Measurements from ENCODE around the gene CRPPA.
"Not testable (repeated sequence)": the region's sequence is repeated elsewhere in the genome, so short reads cannot be mapped to it uniquely, and the experiment has no call there.

The CRPPA gene

DNA sequence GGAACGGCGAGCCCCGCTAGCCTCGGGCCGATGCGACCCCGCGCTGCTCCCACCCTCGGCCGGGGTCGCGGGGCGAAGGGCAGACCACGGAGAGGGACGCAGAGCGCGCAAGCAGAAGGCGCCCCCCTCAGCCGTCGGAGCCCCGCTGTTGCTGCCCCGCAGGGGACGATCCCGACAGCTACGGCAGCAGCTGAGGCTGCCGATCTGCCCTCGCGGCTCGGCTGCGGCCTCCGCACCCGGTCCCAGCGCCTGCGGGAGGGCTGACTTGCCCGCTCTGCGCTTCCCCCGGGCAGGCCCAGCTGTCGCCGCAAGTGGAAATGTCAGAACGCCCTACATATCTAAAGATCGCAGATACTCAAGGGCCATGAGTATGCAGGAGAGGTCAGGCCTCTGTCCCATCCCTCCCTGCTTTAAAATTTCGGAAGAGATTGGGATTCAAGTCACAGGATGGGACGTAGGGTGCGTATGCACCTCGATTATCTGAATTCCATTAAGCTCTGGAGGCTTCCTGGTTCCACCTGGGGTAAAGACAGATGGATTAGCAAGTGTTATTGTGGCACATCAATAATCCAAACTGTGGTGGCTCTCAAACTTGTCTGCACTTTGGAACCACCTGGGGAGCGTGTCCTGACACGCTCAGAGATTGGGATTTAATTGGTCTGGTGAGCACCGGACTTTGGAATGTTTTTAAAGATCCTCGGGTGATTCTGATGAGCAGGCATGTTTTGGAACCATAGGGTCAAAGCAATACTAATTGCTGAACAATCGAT is at the start of gene CRPPA:
CRPPA (minus strand) TSS at position 206 of the 770 bp plus-strand sequence. CDS start 216 bp downstream, outside the sequence.
- H3K27me3 ChIP-seq (ENCODE audit: insufficient read depth, low read length), result peaks cover 32% of the 10 kb centered on the region
- H3K4me1 ChIP-seq (ENCODE audit: insufficient read depth, low read length), result peaks cover 6% of the 10 kb centered on the region; the same call in 1 of the 2 replicates
- H3K9ac ChIP-seq (ENCODE audit: low read depth, low read length), result peak within 1 kb of the TSS; percentile 77
- H3K36me3 ChIP-seq (ENCODE audit: insufficient read depth, low read depth, low read length), result no peaks in the 10 kb centered on the region
- no peaks in the 10 kb centered on the region for H3K9me3 ChIP-seq (ENCODE audit: insufficient read depth, low read depth, low read length)
- H3K27ac ChIP-seq (ENCODE audit: low read length), result no peak within 1 kb of the TSS
- H3K4me3 ChIP-seq (ENCODE audit: low read length), result peak within 1 kb of the TSS; percentile 84

DNA sequence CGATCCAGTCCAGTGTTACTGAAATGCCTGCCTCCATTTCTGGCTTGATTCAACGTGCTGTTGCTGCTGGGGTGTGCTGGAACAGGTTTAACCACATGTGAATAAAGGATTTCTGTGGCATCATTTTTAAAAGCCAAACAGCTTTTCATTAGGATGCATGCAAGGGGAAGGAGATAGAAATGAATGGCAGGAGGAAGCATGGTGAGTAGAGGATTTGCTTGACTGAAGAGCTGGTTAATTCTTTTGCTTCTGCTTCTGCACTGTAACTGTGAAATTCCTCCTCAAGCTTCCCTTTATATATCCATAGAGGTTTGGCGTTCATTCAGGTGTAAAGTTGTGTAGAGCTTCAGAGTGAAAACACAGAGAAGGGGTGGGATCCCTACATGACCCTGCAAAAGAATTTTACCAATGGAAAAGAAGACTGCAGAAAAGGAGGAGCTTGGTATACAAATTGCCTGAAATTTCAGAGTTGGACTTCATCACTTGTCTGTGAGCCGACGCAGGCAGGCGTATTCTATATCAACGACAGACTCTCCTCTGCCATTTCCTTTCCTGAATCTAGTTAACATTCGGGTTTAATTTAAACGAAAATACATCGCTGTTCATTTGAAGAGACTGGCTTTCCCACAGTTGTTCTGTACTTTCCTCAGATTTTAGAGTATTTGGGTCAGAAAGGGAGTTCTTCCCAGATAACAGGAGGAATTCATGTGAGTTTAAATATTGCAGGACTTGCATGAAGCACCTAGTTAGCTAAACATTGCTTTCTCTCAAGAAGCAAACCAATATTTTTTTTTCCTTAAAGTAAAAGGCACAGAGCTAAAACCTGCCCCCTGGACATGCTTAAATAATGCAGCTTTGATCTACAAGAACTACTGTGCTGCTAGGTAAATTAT is 44.4 kb upstream of the CRPPA start, which contains the start of gene SOSTDC1:
SOSTDC1 (minus strand) TSS at position 270 of the 893 bp plus-strand sequence; CDS start at position 200, 70 bp downstream.
- Histone ChIP-seq H3K27me3 (ENCODE audit: insufficient read depth, low read length) (no peaks in the 10 kb centered on the region), H3K4me3 (ENCODE audit: low read length) (peak within 1 kb of the TSS; percentile 35), H3K36me3 (ENCODE audit: insufficient read depth, low read depth, low read length) (no peaks in the 10 kb centered on the region), H3K9me3 (ENCODE audit: insufficient read depth, low read depth, low read length) (no peaks in the 10 kb centered on the region), H3K27ac (ENCODE audit: low read length) (no peak within 1 kb of the TSS), H3K9ac (ENCODE audit: low read depth, low read length) (peak within 1 kb of the TSS; percentile 19; the same call in 1 of the 2 replicates), H3K4me1 (ENCODE audit: insufficient read depth, low read length) (peaks cover 31% of the 10 kb centered on the region; the same call in 1 of the 2 replicates)

DNA sequence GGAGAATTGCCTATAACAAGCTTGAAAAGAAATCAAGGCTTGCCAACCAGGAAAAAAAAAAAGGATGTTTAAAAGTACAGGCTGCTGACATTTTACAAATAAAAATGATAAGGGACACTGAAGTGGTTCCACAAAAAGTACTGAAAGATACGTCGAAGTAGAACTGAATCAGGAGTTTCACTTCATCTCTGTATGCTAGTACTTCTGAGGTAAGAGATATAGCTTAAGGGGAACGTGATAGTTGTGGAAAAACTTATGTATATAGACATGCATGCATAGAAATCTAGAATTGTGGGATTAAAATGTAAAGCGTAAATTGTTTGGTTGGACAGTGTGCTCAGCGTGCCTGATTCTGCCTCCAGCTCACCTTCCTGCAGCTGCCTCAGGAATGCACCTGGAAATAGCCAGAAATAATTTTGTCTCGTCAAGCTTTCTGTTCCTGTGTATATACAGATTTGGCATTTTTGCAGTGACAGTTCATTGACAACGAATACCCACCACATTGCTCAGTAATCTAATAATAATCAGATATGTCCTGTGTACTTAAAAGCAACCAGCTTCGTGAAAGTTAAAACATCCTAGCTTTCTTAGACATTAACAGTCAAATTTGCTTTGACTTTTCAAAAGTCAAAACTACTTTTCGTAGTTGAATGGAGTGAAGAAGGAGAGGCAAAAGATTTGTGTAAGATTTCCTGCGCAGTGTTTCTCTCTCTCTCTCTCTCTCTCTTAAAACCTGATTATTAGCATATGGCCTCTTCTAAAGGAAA is 42.8 kb upstream of the CRPPA start:
- H3K27me3 ChIP-seq (ENCODE audit: insufficient read depth, low read length), result no peaks in the 10 kb centered on the region
- H3K9me3 ChIP-seq (ENCODE audit: insufficient read depth, low read depth, low read length), result no peaks in the 10 kb centered on the region
- H3K27ac ChIP-seq (ENCODE audit: low read length), result no peak overlapping the region
- peaks cover 31% of the 10 kb centered on the region; the same call in 1 of the 2 replicates for H3K4me1 ChIP-seq (ENCODE audit: insufficient read depth, low read length)
- peak overlapping the region; percentile 18; the same call in 1 of the 2 replicates for H3K4me3 ChIP-seq (ENCODE audit: low read length)
- no peaks in the 10 kb centered on the region for H3K36me3 ChIP-seq (ENCODE audit: insufficient read depth, low read depth, low read length)
- no peak overlapping the region for H3K9ac ChIP-seq (ENCODE audit: low read depth, low read length)

DNA sequence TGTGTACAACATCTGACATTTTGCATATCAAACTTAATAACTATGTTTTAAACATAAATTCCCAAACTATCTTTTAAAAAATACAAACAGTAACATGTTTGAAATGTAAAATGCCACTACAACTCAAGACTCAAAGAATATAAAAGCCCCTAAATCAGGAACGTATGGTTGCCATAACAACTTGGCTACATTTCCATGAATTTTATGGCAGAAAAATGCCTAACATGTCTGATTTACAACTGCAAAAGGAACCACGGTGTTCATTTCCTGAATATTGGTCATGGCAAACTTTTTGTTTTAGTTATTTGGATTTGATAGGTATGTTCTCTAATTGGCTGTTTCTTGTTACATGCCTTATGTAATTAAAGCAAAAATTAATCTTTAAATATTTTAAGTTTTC is 42.2 kb upstream of the CRPPA start:
- peaks cover 31% of the 10 kb centered on the region; the same call in 1 of the 2 replicates for H3K4me1 ChIP-seq (ENCODE audit: insufficient read depth, low read length)
- H3K4me3 ChIP-seq (ENCODE audit: low read length), result no peak overlapping the region
- no peak overlapping the region for H3K9ac ChIP-seq (ENCODE audit: low read depth, low read length)
- no peak overlapping the region for H3K27ac ChIP-seq (ENCODE audit: low read length)
- H3K27me3 ChIP-seq (ENCODE audit: insufficient read depth, low read length), result no peaks in the 10 kb centered on the region
- no peaks in the 10 kb centered on the region for H3K9me3 ChIP-seq (ENCODE audit: insufficient read depth, low read depth, low read length)
- H3K36me3 ChIP-seq (ENCODE audit: insufficient read depth, low read depth, low read length), result no peaks in the 10 kb centered on the region

DNA sequence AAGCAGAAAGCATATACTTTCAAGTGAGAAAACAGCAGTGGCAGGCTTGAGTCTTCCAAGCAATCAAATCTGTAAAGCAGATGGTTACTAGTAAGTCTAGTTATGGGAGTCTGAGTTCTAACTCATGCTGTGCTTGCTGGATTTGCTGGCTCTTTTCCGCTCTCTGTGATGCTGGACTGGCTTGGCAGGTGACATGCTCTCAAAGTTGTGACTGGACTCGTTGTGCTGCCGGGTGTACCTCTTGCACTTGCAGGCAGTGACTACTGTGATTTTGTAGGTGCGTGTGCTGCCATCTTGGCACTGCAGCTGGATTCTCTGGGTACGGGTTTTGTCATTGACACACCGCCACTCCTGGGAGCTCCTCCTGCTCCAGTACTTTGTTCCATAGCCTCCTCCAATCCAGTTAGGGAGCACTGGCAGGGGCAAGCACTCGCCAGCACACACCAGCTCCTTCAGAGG is 41.1 kb upstream of the CRPPA start:
- Histone ChIP-seq H3K4me1 (ENCODE audit: insufficient read depth, low read length) (peaks cover 31% of the 10 kb centered on the region; the same call in 1 of the 2 replicates), H3K9ac (ENCODE audit: low read depth, low read length) (no peak overlapping the region), H3K27ac (ENCODE audit: low read length) (no peak overlapping the region), H3K4me3 (ENCODE audit: low read length) (no peak overlapping the region), H3K36me3 (ENCODE audit: insufficient read depth, low read depth, low read length) (no peaks in the 10 kb centered on the region), H3K9me3 (ENCODE audit: insufficient read depth, low read depth, low read length) (no peaks in the 10 kb centered on the region), H3K27me3 (ENCODE audit: insufficient read depth, low read length) (no peaks in the 10 kb centered on the region)

DNA sequence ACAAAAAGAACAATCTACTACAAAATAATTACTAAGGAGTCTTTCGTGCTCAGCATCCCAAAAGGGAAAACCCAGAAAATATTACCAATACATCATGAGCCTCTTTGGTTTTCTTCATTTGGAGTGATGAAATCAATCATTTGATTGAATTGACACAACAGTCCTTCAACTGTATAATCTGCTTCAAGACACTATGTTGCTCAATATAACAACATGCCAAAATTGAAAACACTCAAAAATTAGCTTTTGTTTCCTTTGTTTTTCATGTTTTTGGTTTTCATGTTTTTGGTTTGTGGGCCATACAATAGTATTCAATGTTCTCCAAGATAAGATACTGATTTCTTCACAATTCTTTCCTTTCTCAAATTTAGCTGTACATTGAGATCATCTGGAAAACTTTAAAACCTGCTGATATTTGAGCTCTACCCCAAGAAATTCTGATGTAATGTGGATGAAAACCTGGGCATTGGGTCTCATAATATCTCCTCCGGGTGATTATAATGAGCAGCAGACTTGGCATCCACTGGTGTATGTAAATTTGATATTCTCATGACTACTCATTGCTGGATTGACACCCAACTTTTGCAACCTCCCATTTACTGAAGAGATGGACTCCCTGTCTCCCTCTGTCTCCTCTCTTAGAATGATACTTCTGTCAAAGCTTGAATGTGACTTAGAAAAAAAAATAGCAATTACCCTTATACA is 39.6 kb upstream of the CRPPA start:
- H3K4me3 ChIP-seq (ENCODE audit: low read length), result no peak overlapping the region
- H3K4me1 ChIP-seq (ENCODE audit: insufficient read depth, low read length), result peaks cover 28% of the 10 kb centered on the region; the same call in 1 of the 2 replicates
- no peak overlapping the region for H3K9ac ChIP-seq (ENCODE audit: low read depth, low read length)
- H3K9me3 ChIP-seq (ENCODE audit: insufficient read depth, low read depth, low read length), result no peaks in the 10 kb centered on the region
- H3K27ac ChIP-seq (ENCODE audit: low read length), result no peak overlapping the region
- no peaks in the 10 kb centered on the region for H3K27me3 ChIP-seq (ENCODE audit: insufficient read depth, low read length)
- H3K36me3 ChIP-seq (ENCODE audit: insufficient read depth, low read depth, low read length), result no peaks in the 10 kb centered on the region

DNA sequence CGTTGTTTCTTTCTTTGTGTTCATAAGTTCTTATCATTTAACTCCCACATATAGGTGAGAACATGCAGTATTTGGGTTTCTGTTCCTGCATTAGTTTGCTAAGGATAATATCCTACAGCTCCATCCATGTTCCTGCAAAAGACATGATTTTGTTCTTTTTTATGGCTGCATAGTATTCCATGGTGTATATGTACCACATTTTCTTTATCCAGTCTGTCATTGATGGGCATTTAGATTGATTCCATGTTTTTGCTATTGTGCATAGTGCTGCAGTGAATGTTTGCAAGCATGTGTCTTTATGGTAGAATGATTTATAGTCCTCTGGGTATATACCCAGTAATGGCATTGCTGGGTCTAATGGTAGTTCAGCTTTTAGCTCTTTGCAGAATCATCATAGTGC is 35.0 kb upstream of the CRPPA start:
- not testable (repeated sequence) for H3K4me3 ChIP-seq (ENCODE audit: low read length); H3K9ac ChIP-seq (ENCODE audit: low read depth, low read length); H3K36me3 ChIP-seq (ENCODE audit: insufficient read depth, low read depth, low read length); H3K27ac ChIP-seq (ENCODE audit: low read length); H3K27me3 ChIP-seq (ENCODE audit: insufficient read depth, low read length); H3K9me3 ChIP-seq (ENCODE audit: insufficient read depth, low read depth, low read length); H3K4me1 ChIP-seq (ENCODE audit: insufficient read depth, low read length)

DNA sequence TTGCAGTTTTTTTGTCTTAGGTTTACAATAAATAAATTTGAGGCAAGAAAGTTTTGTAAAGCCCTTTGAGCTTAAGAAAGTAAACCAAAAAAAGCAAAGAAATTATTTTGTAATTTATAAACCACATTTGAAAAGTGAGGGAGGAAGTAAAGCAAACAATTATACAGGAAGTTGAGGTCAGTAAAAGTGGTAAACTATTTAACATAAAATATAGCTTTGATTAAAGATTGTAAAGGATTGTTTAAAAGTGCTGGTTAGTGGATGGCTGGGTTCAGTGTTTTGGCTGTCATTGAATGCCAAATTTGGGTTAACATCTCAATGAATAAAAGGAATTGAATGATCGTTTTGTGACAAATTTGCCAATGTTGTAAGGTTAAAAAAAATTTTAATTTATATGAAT is 34.3 kb upstream of the CRPPA start:
- no peaks in the 10 kb centered on the region for H3K9me3 ChIP-seq (ENCODE audit: insufficient read depth, low read depth, low read length)

DNA sequence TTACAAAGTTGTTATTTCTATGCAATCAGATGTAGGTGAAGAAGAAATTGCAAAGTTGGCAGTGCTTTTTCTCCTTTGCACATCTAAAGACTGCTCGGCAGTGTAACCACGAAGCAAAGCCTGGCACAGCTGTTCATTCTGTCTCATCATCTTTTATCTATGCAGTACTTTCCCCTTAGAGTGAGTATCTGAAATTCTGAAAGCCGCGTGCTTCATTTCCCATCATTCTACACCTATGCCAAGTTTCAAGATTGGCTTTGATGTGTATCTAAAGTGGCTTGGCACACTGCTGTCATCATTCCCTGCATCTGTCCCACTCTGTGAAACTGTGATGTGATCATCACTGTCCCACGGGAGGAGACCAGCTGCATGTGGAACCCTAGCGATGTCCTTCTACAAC is 29.0 kb upstream of the CRPPA start:
- Histone ChIP-seq H3K27ac (ENCODE audit: low read length) (no peak overlapping the region), H3K9me3 (ENCODE audit: insufficient read depth, low read depth, low read length) (no peaks in the 10 kb centered on the region), H3K36me3 (ENCODE audit: insufficient read depth, low read depth, low read length) (no peaks in the 10 kb centered on the region), H3K4me1 (ENCODE audit: insufficient read depth, low read length) (no peaks in the 10 kb centered on the region), H3K9ac (ENCODE audit: low read depth, low read length) (no peak overlapping the region), H3K4me3 (ENCODE audit: low read length) (no peak overlapping the region), H3K27me3 (ENCODE audit: insufficient read depth, low read length) (no peaks in the 10 kb centered on the region)

More for the DNA sequence above, 34.3 kb upstream of the CRPPA start:
- no peak overlapping the region for H3K27ac ChIP-seq (ENCODE audit: low read length)
- H3K4me1 ChIP-seq (ENCODE audit: insufficient read depth, low read length), result no peaks in the 10 kb centered on the region
- H3K4me3 ChIP-seq (ENCODE audit: low read length), result no peak overlapping the region
- no peaks in the 10 kb centered on the region for H3K27me3 ChIP-seq (ENCODE audit: insufficient read depth, low read length)
- H3K9ac ChIP-seq (ENCODE audit: low read depth, low read length), result no peak overlapping the region
- H3K36me3 ChIP-seq (ENCODE audit: insufficient read depth, low read depth, low read length), result no peaks in the 10 kb centered on the region

DNA sequence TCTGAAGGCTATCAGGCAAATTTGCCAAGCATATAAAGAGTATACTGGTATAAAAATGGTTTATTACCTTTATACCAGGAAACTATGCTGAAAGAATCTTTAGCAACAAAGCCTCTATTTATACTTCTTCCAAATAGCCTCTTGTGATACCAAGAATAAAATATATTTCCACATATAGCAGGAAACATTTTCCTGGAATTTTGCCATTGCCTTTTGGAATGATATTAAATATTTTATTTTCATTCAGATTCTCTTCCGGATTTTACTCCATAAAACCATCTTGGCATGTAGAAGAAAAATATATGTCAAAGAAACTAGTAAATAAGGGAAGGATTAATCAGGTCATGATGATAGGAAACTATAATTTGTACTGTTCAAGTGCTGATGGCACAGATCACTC is 26.5 kb upstream of the CRPPA start:
- Histone ChIP-seq H3K9ac (ENCODE audit: low read depth, low read length) (no peak overlapping the region), H3K4me3 (ENCODE audit: low read length) (no peak overlapping the region), H3K4me1 (ENCODE audit: insufficient read depth, low read length) (no peaks in the 10 kb centered on the region), H3K27me3 (ENCODE audit: insufficient read depth, low read length) (no peaks in the 10 kb centered on the region), H3K36me3 (ENCODE audit: insufficient read depth, low read depth, low read length) (no peaks in the 10 kb centered on the region), H3K9me3 (ENCODE audit: insufficient read depth, low read depth, low read length) (no peaks in the 10 kb centered on the region), H3K27ac (ENCODE audit: low read length) (no peak overlapping the region)

DNA sequence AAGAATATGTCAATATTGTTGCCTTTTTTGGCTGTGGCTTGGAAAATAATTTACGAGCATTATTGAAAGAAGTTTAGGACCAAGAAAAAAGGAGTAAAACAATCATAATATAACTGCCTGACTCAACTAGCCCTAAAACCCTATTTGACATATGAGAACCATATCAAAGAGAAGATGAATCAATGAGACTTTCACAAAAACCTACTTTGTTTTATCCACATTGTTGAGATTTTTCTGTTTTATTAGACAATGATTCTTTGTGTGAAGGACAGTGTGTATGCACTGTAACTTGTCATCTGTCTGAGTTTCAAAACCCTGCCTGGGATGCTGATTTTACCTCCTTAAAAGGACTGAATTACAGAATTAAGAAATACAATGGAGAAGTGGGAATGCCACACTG is 25.2 kb upstream of the CRPPA start:
- Histone ChIP-seq H3K9me3 (ENCODE audit: insufficient read depth, low read depth, low read length) (no peaks in the 10 kb centered on the region), H3K27me3 (ENCODE audit: insufficient read depth, low read length) (no peaks in the 10 kb centered on the region), H3K4me1 (ENCODE audit: insufficient read depth, low read length) (no peaks in the 10 kb centered on the region), H3K27ac (ENCODE audit: low read length) (no peak overlapping the region), H3K4me3 (ENCODE audit: low read length) (no peak overlapping the region), H3K9ac (ENCODE audit: low read depth, low read length) (no peak overlapping the region), H3K36me3 (ENCODE audit: insufficient read depth, low read depth, low read length) (no peaks in the 10 kb centered on the region)
